GM12878 (cell line): ENCODE data around the gene PTPRN2. TPM values are rescaled to one million over a fixed set of nuclear protein-coding genes. Genes with fewer than 3 reads are reported as not detected.

Experiments used
- ATAC-seq: fragments of 200-7000 bp; cut with Tn5 transposase; 3 replicates; pipeline ENCODE4 v1.9.1; 2020; ENCODE audit warnings: mild to moderate bottlenecking, moderate library complexity
- BruUV-seq: library from RNA; stranded (reverse); fragments of 400-500 nt; replicated peaks from 2 replicates; lab custom pipeline; 2021; lab: Mats Ljungman, UMichigan
- CTCF ChIA-PET: fragments of 300-600 bp; sonication (Branson Sonifier 250); formaldehyde crosslinking; extraction: SDS; loops from one replicate; lab custom pipeline; 2021; ENCODE audit warnings: inconsistent platforms; lab: Yijun Ruan, JAX
- POLR2A ChIA-PET: fragments of 350-600 bp; formaldehyde crosslinking; extraction: SDS; loops from one replicate; lab custom pipeline; 2021; ENCODE audit warnings: inconsistent platforms; lab: Charles Lee
- RAD21 ChIA-PET: fragments of 300-600 bp; sonication (Branson Sonifier 250); formaldehyde crosslinking; loops from one replicate; lab custom pipeline; 2023; ENCODE audit warnings: antibody characterized with exemption; ENCODE audit not compliant: unreplicated experiment; lab: Charles Lee
- SMC1A ChIA-PET: fragments of 300-600 bp; sonication (Branson Sonifier 250); formaldehyde crosslinking; loops from one replicate; lab custom pipeline; 2023; ENCODE audit not compliant: unreplicated experiment, uncharacterized antibody; lab: Charles Lee
- DNase-seq: peaks from one replicate; pipeline ENCODE4 v3.0.0-alpha.2; 2011; ENCODE audit warnings: low read depth, low spot score
- FAIRE-seq: peaks from 3 replicates; lab custom pipeline; 2011; peaks lifted over from hg19 to GRCh38; lab: Jason Lieb, UNC
- H2AFZ ChIP-seq: 2 replicates; pipeline ENCODE4 v1.6.0; 2011; ENCODE audit warnings: low read depth, low read length, control low read depth; ENCODE audit not compliant: control insufficient read depth
- H3K27ac ChIP-seq: 2 replicates; pipeline ENCODE4 v1.5.1; 2011; ENCODE audit warnings: control low read depth; ENCODE audit not compliant: control insufficient read depth, insufficient read depth
- H3K27me3 ChIP-seq, 2 experiments: replicated peaks in 1 of 2; 2 replicates each; pipeline versions ENCODE4 v1.6.0 to v1.6.1; 2011; ENCODE audit warnings: low read length in 1 of 2; ENCODE audit not compliant: control insufficient read depth in 2 of 2, insufficient read depth in 2 of 2
- H3K36me3 ChIP-seq, 2 experiments: 2 replicates each; pipeline ENCODE4 v1.5.1; 2011; ENCODE audit warnings: low read length in 1 of 2; ENCODE audit not compliant: control insufficient read depth in 2 of 2, insufficient read depth in 2 of 2
- H3K4me1 ChIP-seq: 2 replicates; pipeline ENCODE4 v1.6.1; 2011; ENCODE audit warnings: mild to moderate bottlenecking, low read length, moderate library complexity, mixed read lengths; ENCODE audit not compliant: control insufficient read depth, insufficient read depth
- H3K4me2 ChIP-seq: 2 replicates; pipeline ENCODE4 v1.6.0; 2011; ENCODE audit warnings: control low read depth; ENCODE audit not compliant: control insufficient read depth, insufficient read depth
- H3K4me3 ChIP-seq: fragments of 200-600 bp; sonication (generic); 2 replicates; pipeline ENCODE4 v1.5.1; 2016
- H3K79me2 ChIP-seq: 2 replicates; pipeline ENCODE4 v1.6.0; 2011; ENCODE audit warnings: low read length; ENCODE audit not compliant: control insufficient read depth, insufficient read depth
- H3K9ac ChIP-seq: 2 replicates; pipeline ENCODE4 v1.8.0; 2011; ENCODE audit warnings: low read length, control low read depth, mixed read lengths; ENCODE audit not compliant: control insufficient read depth, insufficient read depth
- H3K9me3 ChIP-seq: replicated peaks from 3 replicates; pipeline ENCODE4 v1.5.1; 2011; ENCODE audit warnings: mild to moderate bottlenecking, low read length; ENCODE audit not compliant: control insufficient read depth, insufficient read depth
- H4K20me1 ChIP-seq: 2 replicates; pipeline ENCODE4 v1.6.0; 2011; ENCODE audit not compliant: control insufficient read depth, insufficient read depth
- ASH2L ChIP-seq: fragments of 300-600, 200-600 bp; sonication (generic); IDR thresholded peaks from 2 replicates; pipeline ENCODE4 v1.6.1; 2017; ENCODE audit warnings: low read depth, mild to moderate bottlenecking, borderline replicate concordance
- CBFB ChIP-seq: IDR thresholded peaks from 2 replicates; pipeline ENCODE4 v1.6.1; 2016; ENCODE audit warnings: antibody characterized with exemption, low read depth
- ELK1 ChIP-seq: IDR thresholded peaks from 2 replicates; pipeline ENCODE4 v1.6.1; 2012; ENCODE audit warnings: low read depth, low read length, improper control_type of control experiment
- MLLT1 ChIP-seq: fragments of 450-650 bp; IDR thresholded peaks from 2 replicates; pipeline ENCODE4 v1.6.1; 2016; ENCODE audit warnings: mild to moderate bottlenecking
- PAX8 ChIP-seq: fragments of 450-650 bp; IDR thresholded peaks from 2 replicates; pipeline ENCODE4 v1.6.1; 2017; ENCODE audit warnings: mild to moderate bottlenecking, moderate library complexity
- RFX5 ChIP-seq: IDR thresholded peaks from 2 replicates; pipeline ENCODE4 v1.6.1; 2011; ENCODE audit warnings: low read depth, low read length, improper control_type of control experiment
- SUPT20H ChIP-seq: IDR thresholded peaks from 2 replicates; pipeline ENCODE4 v1.6.1; 2011; ENCODE audit warnings: low read depth, mild to moderate bottlenecking, low read length, moderate library complexity, borderline replicate concordance; ENCODE audit not compliant: control insufficient read depth
- TCF7 ChIP-seq: IDR thresholded peaks from 2 replicates; pipeline ENCODE4 v1.6.1; 2014; ENCODE audit warnings: antibody characterized with exemption, borderline replicate concordance
- ZBTB33 ChIP-seq: fragments of 450-650 bp; IDR thresholded peaks from 2 replicates; pipeline ENCODE4 v1.6.1; 2017; ENCODE audit warnings: mild to moderate bottlenecking
- ZNF274 ChIP-seq: IDR thresholded peaks from one replicate; pipeline ENCODE4 v1.8.0; 2011; ENCODE audit not compliant: insufficient read length, insufficient read depth
- ZSCAN29 ChIP-seq: fragments of 450-650 bp; IDR thresholded peaks from 2 replicates; pipeline ENCODE4 v1.6.1; 2017; ENCODE audit warnings: mild to moderate bottlenecking, moderate library complexity
- WGBS: methylation state at CpG from one replicate; pipeline ENCODE4 v1.1.6; 2016; ENCODE audit warnings: low lambda C conversion rate; ENCODE audit not compliant: insufficient replicate concordance, insufficient coverage; ENCODE audit errors: missing lambda C conversion rate; 5-methylcytosine and 5-hydroxymethylcytosine counted together
- in situ Hi-C: fragments of 300-500 bp; cut with MboI; formaldehyde crosslinking; loops from 9 replicates; pipeline ENCODE4 v1.14.3; 2018; ENCODE audit warnings: mixed read lengths
- intact Hi-C: fragments of 100-400 bp; cut with micrococcal nuclease; formaldehyde crosslinking; loops from one replicate; pipeline ENCODE4 v1.14.2; 2022; ENCODE audit not compliant: unreplicated experiment
- polyA plus RNA-seq, 11 experiments: library from polyadenylated mRNA; depleted of rRNA in 4 of 11; unstranded in 6 of 11; stranded (reverse) in 5 of 11; fragments of >200 nt; fragmentation: Nextera tagmentation in 4 of 11; fragmentation: Illumina TruSeq in 1 of 11; extraction: Ambion mirVana in 4 of 11; extraction: Trizol in 1 of 11; gene quantifications; 1 replicate in 1 of 11; 2 replicates in 10 of 11; pipeline versions ENCODE4 v1.2.1 to v1.2.3, GENCODE V29; 2011 to 2016; ENCODE audit warnings: inconsistent platforms in 2 of 11, missing spikeins in 2 of 11, low read depth in 1 of 11
- total RNA-seq, 4 experiments: library from RNA; depleted of rRNA in 3 of 4; stranded (reverse); fragments of >200 nt in 3 of 4; fragmentation: Illumina TruSeq in 1 of 4; extraction: Trizol in 1 of 4; gene quantifications; 2 replicates each; pipeline versions ENCODE4 v1.2.1 to v1.2.3, GENCODE V29; 2013 to 2021

The PTPRN2 gene
- total and polyA plus RNA-seq, 10 of the 15 experiments (the other 5 are each of a cell fraction or from before 2014, with no cell fraction given): 5.4 TPM; not detected in 9

GRCh38 chr7:158110661-158111048 lies 477.0 kb downstream of the PTPRN2 start:
- FAIRE-seq: no peak
- in situ Hi-C loops (no loop called here), intact Hi-C loops (no loop called here)
- CTCF ChIA-PET: no interaction called here
- Histone ChIP-seq H3K9ac (no peak overlapping the region), H3K4me3 (no peak overlapping the region), H3K4me1 (no peaks in the 10 kb centered on the region), H3K27ac (no peak overlapping the region), H3K9me3 (peaks cover 3% of the 10 kb centered on the region; the same call in 1 of the 3 replicates), H4K20me1 (no peaks in the 10 kb centered on the region), H3K79me2 (no peaks in the 10 kb centered on the region), H2AFZ (no peak overlapping the region), H3K4me2 (no peak overlapping the region), H3K36me3 (no peaks in the 10 kb centered on the region), H3K27me3 (no peaks in the 10 kb centered on the region)
- SMC1A ChIA-PET: no interaction called here
- POLR2A ChIA-PET: no interaction called here
- RAD21 ChIA-PET: no interaction called here
- TF ChIP-seq RFX5 (no peak), MLLT1 (no peak)
- BruUV-seq: no TSS peak
- 66% methylated on average over 14 of the region's 14 CpGs for WGBS
- no peak for ATAC-seq
- no peak for DNase-seq

- ChIA-PET SMC1A (no interaction called here), CTCF (no interaction called here)
- no peak for DNase-seq
- no peak for TF ChIP-seq ZNF274
- TF ChIP-seq ZSCAN29: no peak
- no peak for TF ChIP-seq CBFB
- TF ChIP-seq ELK1: no peak
- TF ChIP-seq ASH2L: no peak
- no peak for TF ChIP-seq PAX8
- no peak for TF ChIP-seq TCF7
- TF ChIP-seq MLLT1: no peak
- no peak for TF ChIP-seq ZBTB33
- TF ChIP-seq SUPT20H: no peak
Measured at GRCh38 chr7:158110034-158110590, 477.5 kb downstream of the PTPRN2 start.

More at GRCh38 chr7:158110034-158110590, 477.5 kb downstream of the PTPRN2 start:
- WGBS: 33% methylated on average over 15 of the region's 15 CpGs
- no peak for FAIRE-seq
- H3K27ac ChIP-seq: no peak overlapping the region
- no peaks in the 10 kb centered on the region for H3K4me1 ChIP-seq
- no peaks in the 10 kb centered on the region for H3K79me2 ChIP-seq
- H3K27me3 ChIP-seq: no peaks in the 10 kb centered on the region
- in situ Hi-C loops: no loop called here
- intact Hi-C loops: no loop called here
- H3K4me3 ChIP-seq: no peak overlapping the region
- POLR2A ChIA-PET: no interaction called here
- peaks cover 3% of the 10 kb centered on the region; the same call in 1 of the 3 replicates for H3K9me3 ChIP-seq
- no peak for ATAC-seq
- RAD21 ChIA-PET: no interaction called here
- no TSS peak for BruUV-seq
- H3K4me2 ChIP-seq: no peak overlapping the region
- no peak overlapping the region for H2AFZ ChIP-seq
- no peaks in the 10 kb centered on the region for H4K20me1 ChIP-seq
- no peaks in the 10 kb centered on the region for H3K36me3 ChIP-seq
- H3K9ac ChIP-seq: no peak overlapping the region
